AG08396 (cell line): Measurements from ENCODE around the gene CYTH1.

ENCODE experiments used
- DNase-seq: peaks from one replicate; pipeline ENCODE4 v3.0.0; 2012; ENCODE audit warnings: low spot score, mixed read lengths

Gene CYTH1

DNA sequence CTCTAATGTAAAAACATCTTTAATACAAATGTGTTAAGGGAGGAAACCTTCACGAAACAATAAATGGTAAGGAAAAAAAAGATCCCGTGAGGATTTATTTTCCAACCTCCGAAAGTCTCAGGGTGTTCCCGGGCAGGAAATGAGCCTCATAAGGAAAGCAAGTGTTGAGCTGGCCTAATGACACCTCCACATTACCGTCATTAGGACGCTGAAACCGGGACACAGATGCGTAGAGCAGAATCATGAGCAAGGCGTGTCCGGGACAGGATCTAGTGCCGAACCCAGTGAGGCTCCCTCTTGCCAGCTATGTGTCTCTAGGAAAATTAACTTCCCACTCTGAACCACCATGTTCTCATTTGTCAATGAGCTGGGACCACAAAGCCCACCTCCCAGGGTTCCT is 22.7 kb upstream of the CYTH1 start:
- DNase-seq, result no peak

GRCh38 chr17:78803186-78803845 is 21.2 kb upstream of the CYTH1 start:
- no peak for DNase-seq

DNA sequence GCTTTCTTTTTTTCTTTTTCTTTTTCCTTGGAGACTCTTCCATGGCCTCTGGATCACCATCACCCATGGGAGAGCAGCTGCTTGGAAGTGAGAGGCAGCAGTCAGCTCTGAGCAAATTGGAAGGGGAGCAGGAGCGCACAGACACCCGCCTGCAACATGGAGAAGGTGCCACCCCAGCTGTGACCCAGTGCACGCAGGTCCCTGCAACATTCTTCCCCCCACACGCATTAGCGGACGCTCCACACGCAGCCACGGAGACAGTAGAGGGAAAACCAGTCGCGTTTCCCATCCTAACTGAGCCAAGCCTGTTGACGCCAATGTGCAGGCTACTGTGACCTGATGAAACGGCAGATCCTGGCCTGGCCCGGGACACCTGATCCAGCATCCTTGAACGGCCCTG is 20.4 kb upstream of the CYTH1 start:
- no peak for DNase-seq

DNA sequence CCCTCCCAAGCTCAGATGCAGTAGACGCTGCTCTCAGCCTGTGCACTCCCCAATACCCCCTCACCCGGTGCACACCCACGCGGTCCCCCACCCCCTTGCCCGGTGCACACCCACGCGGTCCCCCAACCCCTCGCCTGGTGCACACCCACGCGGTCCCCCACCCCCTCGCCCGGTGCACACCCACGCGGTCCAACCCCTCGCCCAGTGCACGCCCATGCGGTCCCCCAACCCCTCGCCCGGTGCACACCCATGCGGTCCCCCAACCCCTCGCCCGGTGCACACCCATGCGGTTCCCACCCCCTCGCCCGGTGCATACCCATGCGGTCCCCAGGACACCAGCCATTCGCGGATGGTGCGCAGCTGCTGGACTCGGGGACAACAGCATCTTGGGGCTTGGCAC is 19.9 kb upstream of the CYTH1 start:
- no peak for DNase-seq

- DNase-seq, result no peak
Measured at GRCh38 chr17:78800132-78800931, 18.3 kb upstream of the CYTH1 start.

DNA sequence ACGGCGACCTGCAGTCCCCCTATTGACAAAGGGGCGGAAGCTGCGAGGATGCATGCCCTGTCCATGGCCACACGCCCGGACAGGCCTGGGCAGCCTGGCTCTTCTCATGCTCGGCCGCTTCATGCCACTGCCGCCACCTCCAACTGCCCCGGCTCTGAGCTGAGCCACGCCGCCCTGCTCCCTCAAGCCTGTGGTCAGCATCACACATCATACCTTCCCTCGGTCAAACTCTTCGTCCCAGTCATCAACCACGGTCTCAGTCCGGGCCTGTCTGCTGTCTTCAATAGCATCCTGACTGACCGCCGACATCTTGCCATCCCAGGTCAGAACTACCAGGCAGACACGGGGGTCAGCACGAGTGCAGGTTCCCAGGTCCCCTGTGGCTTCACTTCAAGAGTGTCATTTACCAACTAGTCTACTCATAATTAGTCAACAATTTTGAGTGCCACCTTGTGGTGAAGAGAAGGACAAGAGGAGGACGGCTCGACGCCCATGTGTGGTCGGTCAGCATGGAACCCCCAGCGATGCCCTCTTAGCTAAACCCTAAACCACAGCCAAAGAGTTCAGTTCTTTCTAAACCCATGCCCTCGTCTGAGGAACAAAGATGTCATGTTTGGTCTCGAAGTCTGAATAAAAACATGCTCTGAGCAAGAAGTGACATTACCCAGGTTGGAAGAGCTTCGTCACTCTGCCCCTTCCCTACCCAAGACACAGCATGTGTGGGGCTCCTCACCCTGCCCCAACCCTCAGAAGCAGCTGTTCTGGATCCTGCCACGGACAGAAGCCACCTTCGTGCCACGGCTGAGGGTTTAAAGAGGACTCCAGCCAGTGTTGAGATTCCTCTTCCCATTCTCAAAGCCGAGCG is 16.9 kb upstream of the CYTH1 start:
- DNase-seq, result no peak

DNA sequence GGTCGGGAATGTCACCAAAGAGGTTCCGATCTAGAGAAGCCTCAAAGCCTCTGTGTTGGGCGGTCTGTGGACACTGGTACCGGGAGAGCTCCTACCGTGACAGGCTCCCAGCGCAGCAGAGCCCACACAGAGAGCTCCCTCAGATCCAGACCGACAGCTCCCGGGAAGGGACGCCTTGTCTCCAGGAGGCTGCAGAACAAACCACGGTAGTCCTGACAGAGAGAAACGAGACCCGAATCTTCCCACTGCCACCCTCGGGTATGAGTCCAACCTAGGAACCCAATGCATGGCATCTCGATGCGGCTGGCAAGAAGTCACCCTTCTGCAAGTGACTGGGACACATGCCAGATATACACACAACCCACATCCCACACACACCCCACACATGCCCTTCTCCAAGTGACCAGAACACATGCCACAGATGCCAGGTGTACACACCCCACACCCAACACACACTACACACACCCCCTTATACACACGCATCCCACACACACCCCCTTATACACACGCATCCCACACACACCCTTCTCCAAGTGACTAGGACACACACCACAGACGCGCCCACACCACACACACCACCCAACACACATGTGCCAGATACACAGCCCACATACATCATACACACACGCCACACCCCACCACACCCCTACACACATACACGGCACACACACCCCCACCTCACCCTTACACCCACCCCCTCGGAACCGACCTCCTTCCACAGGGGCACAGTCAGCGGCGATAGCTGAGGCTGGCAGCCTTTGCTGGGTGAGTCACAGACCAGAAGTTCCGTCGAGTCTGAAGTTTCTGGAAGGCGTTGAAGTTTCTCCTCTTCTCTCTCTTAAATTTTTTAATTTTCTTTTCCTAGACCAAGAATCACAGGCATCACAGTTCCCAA is 15.9 kb upstream of the CYTH1 start:
- DNase-seq, result no peak

GRCh38 chr17:78797213-78797612 is 15.1 kb upstream of the CYTH1 start:
- DNase-seq, result no peak

GRCh38 chr17:78796517-78796900 is 14.4 kb upstream of the CYTH1 start:
- DNase-seq, result no peak

DNA sequence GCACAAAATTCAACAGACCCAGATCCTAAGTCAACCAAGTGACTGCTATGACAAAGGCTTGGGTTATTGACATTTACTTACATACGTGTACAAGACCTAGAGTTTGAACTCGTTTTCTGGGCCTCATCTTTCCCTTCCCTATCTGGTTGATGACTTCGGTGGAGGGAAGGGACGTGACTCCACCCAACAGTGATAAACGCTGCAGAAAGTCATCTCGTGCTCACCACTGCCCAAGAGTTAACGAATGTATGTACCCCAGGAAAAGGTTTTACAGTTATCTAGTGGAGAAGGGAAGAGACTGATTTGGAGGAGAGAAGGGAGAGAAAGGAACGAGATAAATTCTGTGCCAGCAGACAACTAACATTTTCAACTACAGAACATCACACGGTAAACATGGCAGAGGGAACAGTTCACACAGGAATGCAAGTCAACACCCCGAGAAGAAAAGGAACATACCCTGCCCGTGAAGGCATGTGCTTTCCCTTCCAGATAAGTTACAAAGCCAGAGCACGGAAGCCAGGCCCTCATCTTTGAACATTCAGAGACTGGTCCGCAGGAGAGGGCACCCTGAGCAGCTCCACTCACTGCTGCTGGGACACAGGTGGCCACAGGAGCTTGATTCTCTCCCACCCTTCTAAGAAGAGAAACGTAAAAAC is 13.9 kb upstream of the CYTH1 start:
- no peak for DNase-seq

DNA sequence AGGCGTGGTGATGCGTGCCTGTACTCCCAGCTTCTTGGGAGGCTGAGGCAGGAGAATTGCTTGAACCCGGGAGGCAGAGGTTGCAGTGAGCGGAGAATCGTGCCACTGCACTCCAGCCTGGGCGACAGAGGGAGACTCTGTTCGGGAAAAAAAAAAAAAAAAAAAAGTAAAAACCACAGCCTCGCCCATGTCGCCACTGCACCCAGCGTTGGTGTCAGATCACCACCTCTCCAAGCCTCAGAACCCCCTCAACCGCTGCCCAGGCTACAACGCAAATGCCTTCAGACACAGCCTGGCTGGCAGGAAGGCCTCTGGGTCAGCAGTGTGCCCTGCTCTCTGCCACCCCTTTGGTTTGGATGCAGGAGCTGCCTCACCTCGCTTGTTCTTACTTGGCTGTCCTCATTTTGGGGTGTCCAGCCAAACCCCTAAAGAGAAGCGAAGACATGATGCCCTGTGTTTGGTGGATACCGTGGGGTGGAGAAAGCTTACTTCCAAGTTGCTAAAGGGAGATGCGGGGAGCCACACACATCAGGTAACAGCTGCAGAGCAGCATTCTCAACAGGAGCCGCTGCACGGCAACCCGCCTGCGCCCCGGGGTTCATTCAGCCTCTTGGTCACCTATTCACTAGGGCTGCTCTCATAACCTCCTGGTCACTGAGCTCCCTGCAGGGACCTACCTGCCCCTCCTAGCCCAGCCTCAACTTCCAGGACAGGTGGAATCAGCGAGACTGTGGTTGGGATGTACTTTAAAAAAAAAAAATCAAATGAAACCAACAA is 13.0 kb upstream of the CYTH1 start:
- DNase-seq, result no peak

GRCh38 chr17:78794399-78794798 is 12.3 kb upstream of the CYTH1 start:
- no peak for DNase-seq

DNA sequence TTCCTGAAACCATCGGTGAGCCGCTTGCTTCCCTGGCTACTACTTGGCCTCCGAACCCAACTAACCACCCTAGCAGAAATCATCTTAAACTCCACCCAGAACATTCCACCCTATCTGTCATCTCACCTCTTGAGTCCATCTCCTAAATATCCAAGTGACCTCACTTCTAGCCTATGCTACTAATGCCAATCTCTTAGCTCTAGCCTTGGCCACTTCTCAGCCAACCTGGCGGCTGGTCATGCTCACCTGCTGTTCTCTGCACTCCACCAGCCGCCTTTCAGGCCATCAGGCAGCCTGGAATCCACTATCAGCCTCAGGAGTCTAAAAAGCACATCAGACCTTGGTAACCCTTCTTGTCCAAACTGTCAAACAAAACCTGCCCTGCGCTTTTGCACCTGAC is 11.9 kb upstream of the CYTH1 start:
- DNase-seq, result no peak

DNA sequence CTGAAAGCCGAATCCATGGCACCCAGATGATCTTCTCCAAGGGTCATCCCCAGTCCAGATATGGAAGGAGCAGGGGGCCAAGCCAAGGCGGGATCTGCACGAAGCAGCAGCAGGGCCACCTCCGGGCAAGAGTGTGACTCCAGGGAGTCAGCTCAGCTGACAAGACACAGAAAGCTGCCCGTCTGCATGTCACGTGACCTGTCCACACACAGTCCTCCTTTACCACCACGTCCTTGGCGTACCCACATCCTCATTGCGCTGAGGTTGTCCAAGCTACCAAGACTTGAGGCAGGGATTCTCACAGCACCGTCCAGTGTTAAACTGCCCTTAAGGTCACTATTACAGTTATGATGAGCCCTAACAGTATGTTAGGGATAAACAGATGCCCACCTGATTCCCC is 11.3 kb upstream of the CYTH1 start:
- DNase-seq, result no peak

DNA sequence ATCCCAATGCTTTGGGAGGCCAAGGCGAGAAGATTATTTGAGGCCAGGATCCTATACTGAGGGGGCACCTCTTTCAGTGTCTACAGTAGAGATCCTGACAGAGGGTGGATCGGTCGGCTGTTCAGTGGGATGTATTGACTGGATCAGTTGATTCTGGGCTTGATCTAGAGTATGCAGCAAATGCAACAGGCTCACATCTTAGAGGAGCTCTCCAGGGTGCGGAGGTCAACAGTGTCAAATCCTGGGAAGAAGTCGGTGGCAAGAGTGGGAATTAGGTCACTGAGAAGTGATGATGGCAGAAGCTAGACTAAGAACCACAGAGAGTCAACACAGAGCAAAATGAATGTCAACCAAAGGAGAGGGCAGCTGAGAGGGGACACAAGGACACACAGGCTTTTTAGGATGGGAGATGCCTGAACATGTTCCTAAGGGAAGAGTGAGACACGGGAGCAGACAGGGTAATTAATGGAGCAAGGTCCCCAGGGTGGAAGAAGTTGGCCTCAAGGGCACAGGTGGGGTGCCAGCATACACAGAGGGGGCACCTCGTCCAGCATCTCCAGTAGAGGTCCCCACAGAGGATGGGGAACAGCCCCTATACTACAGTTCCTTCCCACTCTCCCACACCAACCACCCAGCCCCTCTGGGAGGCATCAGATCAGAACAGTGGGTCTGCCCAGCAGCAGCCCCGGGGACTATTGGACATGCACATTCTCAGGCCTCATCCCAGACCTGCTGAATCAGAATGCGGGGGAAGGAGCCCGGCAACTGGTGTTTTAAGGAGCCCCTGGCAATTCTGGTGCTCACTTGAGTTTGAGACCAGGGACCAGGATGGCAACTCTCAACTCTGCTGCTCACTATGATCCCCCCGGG is 10.0 kb upstream of the CYTH1 start:
- no peak for DNase-seq

DNA sequence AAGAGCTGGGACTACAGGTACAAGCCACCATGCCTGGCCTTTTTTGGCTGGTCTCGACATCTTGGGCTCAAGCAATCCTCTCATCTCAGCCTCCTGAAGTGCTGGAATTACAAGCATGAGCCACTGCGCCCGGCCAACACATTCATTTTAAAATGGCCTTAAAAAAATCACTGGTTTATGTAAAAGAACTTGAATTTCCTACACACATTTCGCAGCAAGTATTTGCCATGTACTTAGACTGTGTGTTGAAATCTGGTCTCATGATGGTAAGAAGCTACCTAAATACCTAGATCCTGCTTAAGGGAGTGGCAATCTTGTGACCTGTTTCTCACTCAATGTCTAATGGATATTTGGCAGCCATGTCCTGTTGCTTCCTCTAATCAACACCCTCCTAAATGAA is 8.5 kb upstream of the CYTH1 start:
- DNase-seq, result no peak

DNA sequence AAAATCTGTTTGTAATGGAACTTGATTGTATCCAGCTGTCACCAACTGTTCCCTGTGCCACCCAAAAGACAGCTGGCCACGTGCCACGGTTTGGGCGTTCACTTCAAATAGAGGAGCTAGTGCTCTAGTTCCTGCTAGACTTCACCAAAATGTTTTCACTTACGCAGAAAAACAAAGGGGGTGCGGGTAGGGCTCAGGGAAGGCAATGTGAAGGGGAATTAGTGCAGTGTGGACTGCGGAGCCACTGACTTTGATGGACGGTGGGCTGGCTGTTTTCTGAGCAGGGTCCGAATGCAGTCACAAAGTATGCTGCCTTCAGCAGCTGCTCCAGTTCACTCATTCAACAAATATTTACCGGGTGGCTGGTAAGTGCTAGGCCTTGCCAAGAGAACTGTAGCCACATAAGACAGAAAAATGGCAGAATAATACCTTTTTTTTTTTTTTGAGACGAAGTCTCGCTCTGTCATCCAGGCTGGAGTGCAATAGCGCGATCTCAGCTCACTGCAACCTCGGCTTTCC is 7.6 kb upstream of the CYTH1 start:
- peak; percentile 66 for DNase-seq

GRCh38 chr17:78789149-78789662 is 7.1 kb upstream of the CYTH1 start:
- DNase-seq, result no peak

- no peak for DNase-seq
Measured at GRCh38 chr17:78788451-78788850, 6.4 kb upstream of the CYTH1 start.
